Uterus (tissue), 4 donors: Measurements from ENCODE around the gene CUBN. TPM values are rescaled to one million over a fixed set of nuclear protein-coding genes. Genes with fewer than 3 reads are reported as not detected.

ENCODE experiments used
- DNase-seq, 2 donors: peaks; one replicate each; pipeline ENCODE4 v3.0.0-alpha.2; 2019 to 2020
- H3K27ac ChIP-seq, 2 donors: fragments of 200-600 bp; sonication (generic); 1 replicate in 1 of 2; 2 replicates in 1 of 2; pipeline ENCODE4 v1.5.1; 2016 to 2018
- H3K27me3 ChIP-seq, 2 donors: fragments of 200-600 bp; sonication (generic); one replicate each; pipeline ENCODE4 v1.5.1; 2018 to 2019; ENCODE audit warnings: control low read depth in 1 of 2
- H3K36me3 ChIP-seq, 2 donors: fragments of 200-600 bp; sonication (generic); one replicate each; pipeline ENCODE4 v1.5.1; 2019; ENCODE audit warnings: control low read depth in 1 of 2
- H3K4me1 ChIP-seq, 2 donors: fragments of 200-600 bp; sonication (generic); one replicate each; pipeline ENCODE4 v1.5.1; 2018 to 2019; ENCODE audit warnings: control low read depth in 1 of 2
- H3K4me3 ChIP-seq, 2 donors: fragments of 200-600 bp; sonication (generic); 1 replicate in 1 of 2; 2 replicates in 1 of 2; pipeline ENCODE4 v1.5.1; 2018 to 2019; ENCODE audit warnings: mild to moderate bottlenecking in 1 of 2
- H3K9me3 ChIP-seq, 2 donors: fragments of 200-600 bp; sonication (generic); one replicate each; pipeline ENCODE4 v1.5.1; 2019; ENCODE audit warnings: control low read depth in 1 of 2
- POLR2A ChIP-seq, 2 donors: fragments of 450-650 bp; IDR thresholded peaks; one replicate each; pipeline ENCODE4 v1.6.1; 2016; ENCODE audit warnings: antibody characterized with exemption in 2 of 2, mild to moderate bottlenecking in 1 of 2, moderate library complexity in 1 of 2
- intact Hi-C: fragments of 100-400 bp; cut with DNase I; formaldehyde crosslinking; loops from one replicate; pipeline ENCODE4 v1.15.1; 2023; ENCODE audit warnings: low total_unique reads
- total RNA-seq, 4 donors: library from RNA; depleted of rRNA in 3 of 4; stranded (reverse); fragments of >200 nt in 3 of 4; gene quantifications; one replicate each; pipeline versions ENCODE4 v1.1.0 to v1.2.4, GENCODE V29; 2014 to 2023
- TF ChIP-seq, protein P1 (sequence below), 4 experiments: fragments of 200-600 bp in 2 of 4; fragments of 450-650 bp in 2 of 4; sonication (generic) in 2 of 4; IDR thresholded peaks; one replicate each; pipeline ENCODE4 v1.5.1; 2016 to 2019; ENCODE audit warnings: antibody characterized with exemption in 4 of 4, mild to moderate bottlenecking in 2 of 4, moderate library complexity in 1 of 4
- donor health status: DM: yes; HTN: yes; CAD: no.

Gene CUBN
- total RNA-seq, 4 donors from 2014 or later: 3.5 to 9.5 (median 5.1) TPM

DNA sequence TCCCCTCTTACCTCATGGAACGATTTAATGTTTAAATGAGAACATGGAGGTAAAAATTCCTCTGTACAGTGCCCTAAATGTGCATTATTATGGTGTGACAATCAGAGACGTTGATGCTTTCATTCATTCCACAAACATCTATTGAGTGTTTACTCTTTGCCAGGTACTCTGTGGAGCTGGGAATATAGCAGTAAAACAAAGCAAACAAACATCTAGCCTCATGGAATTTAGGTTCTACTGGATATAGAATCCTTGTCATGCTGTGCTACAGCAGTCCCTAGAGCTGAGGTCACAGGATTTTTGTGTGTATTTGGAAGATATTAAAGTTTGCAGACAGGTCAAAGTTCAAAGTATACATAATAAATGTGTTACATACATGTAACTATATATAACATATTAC lies 140.7 kb downstream of the CUBN start:
- Histone ChIP-seq H3K27me3 (no peaks in the 10 kb centered on the region), H3K9me3 (no peaks in the 10 kb centered on the region), H3K4me3 (no peak overlapping the region), H3K27ac (peak overlapping the region in 1 of 2 donors; percentile 70), H3K4me1 (no peaks in the 10 kb centered on the region), H3K36me3 (no peaks in the 10 kb centered on the region)
- TF ChIP-seq, protein P1, sequence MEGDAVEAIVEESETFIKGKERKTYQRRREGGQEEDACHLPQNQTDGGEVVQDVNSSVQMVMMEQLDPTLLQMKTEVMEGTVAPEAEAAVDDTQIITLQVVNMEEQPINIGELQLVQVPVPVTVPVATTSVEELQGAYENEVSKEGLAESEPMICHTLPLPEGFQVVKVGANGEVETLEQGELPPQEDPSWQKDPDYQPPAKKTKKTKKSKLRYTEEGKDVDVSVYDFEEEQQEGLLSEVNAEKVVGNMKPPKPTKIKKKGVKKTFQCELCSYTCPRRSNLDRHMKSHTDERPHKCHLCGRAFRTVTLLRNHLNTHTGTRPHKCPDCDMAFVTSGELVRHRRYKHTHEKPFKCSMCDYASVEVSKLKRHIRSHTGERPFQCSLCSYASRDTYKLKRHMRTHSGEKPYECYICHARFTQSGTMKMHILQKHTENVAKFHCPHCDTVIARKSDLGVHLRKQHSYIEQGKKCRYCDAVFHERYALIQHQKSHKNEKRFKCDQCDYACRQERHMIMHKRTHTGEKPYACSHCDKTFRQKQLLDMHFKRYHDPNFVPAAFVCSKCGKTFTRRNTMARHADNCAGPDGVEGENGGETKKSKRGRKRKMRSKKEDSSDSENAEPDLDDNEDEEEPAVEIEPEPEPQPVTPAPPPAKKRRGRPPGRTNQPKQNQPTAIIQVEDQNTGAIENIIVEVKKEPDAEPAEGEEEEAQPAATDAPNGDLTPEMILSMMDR (IDR thresholded peaks at IDR 0.05): no peak
- no peak for TF ChIP-seq POLR2A (IDR thresholded peaks at IDR 0.05)
- intact Hi-C loops: no loop called here
- DNase-seq: no peak

- no peak for DNase-seq
- Histone ChIP-seq H3K9me3 (no peaks in the 10 kb centered on the region), H3K4me1 (no peaks in the 10 kb centered on the region), H3K27me3 (no peaks in the 10 kb centered on the region), H3K36me3 (no peaks in the 10 kb centered on the region), H3K27ac (peak overlapping the region; percentile 67 to 70), H3K4me3 (no peak overlapping the region)
- no peak for TF ChIP-seq POLR2A (IDR thresholded peaks at IDR 0.05)
- TF ChIP-seq, protein P1 (IDR thresholded peaks at IDR 0.05): no peak
- intact Hi-C loops: no loop called here
Measured at GRCh38 chr10:16987976-16988610, 141.5 kb downstream of the CUBN start.

DNA sequence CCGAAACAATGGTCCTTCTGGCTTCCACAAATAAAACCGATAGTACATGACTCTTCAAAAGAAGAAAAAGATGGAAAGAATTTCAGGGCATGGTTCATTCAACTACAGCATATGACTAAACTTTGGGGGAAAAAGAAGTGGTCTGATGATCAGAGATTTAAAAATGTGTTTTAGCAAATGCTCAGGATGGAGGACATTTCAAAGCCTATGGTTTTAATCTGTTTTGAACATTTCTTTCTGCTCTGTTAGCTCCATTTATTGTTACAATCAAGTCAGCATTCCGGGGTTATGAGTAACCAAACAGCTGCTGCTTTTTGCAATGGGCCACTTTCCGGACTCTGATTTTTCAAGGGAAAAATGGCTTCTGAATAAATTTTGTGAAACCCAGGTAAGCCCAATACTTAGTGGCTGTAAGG lies 142.4 kb downstream of the CUBN start:
- no peak overlapping the region for H3K4me3 ChIP-seq
- no peaks in the 10 kb centered on the region for H3K4me1 ChIP-seq
- DNase-seq: no peak
- H3K36me3 ChIP-seq: no peaks in the 10 kb centered on the region
- no peaks in the 10 kb centered on the region for H3K9me3 ChIP-seq
- no peaks in the 10 kb centered on the region for H3K27me3 ChIP-seq
- intact Hi-C loops: no loop called here
- peak overlapping the region; percentile 67 to 70 for H3K27ac ChIP-seq
- TF ChIP-seq POLR2A (IDR thresholded peaks at IDR 0.05): no peak
- TF ChIP-seq, protein P1 (IDR thresholded peaks at IDR 0.05): no peak

- TF ChIP-seq POLR2A (IDR thresholded peaks at IDR 0.05): no peak
- TF ChIP-seq, protein P1 (IDR thresholded peaks at IDR 0.05): no peak
- Histone ChIP-seq H3K4me1 (no peaks in the 10 kb centered on the region), H3K9me3 (no peaks in the 10 kb centered on the region), H3K36me3 (no peaks in the 10 kb centered on the region), H3K27me3 (no peaks in the 10 kb centered on the region), H3K27ac (peak overlapping the region; percentile 67 to 70), H3K4me3 (no peak overlapping the region)
- intact Hi-C loops: no loop called here
- DNase-seq: no peak
Measured at GRCh38 chr10:16986406-16987205, 143.0 kb downstream of the CUBN start.

DNA sequence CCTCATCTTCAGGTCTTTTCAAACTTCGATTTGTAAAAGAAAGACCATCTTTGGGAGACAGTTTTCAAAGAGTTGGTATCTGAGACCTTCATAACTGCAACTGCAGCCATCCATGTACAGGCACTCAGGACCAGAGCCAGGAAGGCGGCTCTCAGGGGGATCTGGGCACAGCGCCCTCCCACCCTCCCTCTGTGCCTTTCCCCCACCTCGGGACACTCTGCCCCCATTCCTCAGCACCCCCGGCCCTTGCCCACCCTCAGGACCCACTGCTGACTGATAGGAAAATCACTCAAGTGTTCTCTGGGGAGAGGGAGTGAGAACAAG lies 143.6 kb downstream of the CUBN start:
- DNase-seq: no peak
- Histone ChIP-seq H3K9me3 (no peaks in the 10 kb centered on the region), H3K4me1 (no peaks in the 10 kb centered on the region), H3K36me3 (no peaks in the 10 kb centered on the region), H3K27ac (peak overlapping the region; percentile 67 to 70), H3K4me3 (no peak overlapping the region), H3K27me3 (no peaks in the 10 kb centered on the region)
- TF ChIP-seq, protein P1 (IDR thresholded peaks at IDR 0.05): no peak
- TF ChIP-seq POLR2A (IDR thresholded peaks at IDR 0.05): no peak
- intact Hi-C loops: no loop called here
